PC-3 (cell line): ENCODE measurements around the gene L3MBTL4.

ENCODE experiments used
- CTCF ChIP-seq: fragments of 300-600 bp; sonication (generic); conservative IDR thresholded peaks from 2 replicates; pipeline ENCODE4 v1.5.1; 2017; ENCODE audit warnings: antibody characterized with exemption, low read depth, mild to moderate bottlenecking, low read length
- EZH2 ChIP-seq: fragments of 300-600 bp; sonication (generic); IDR thresholded peaks from one replicate; pipeline ENCODE4 v1.6.1; 2017; ENCODE audit warnings: antibody characterized with exemption, mild to moderate bottlenecking, low read length; ENCODE audit not compliant: unreplicated experiment

GRCh38 chr18:6249788-6250187 lies 164.9 kb downstream of the L3MBTL4 start:
- no peak for TF ChIP-seq CTCF
- no peak for TF ChIP-seq EZH2
